ENCODE results near the gene MARS1.
A peak's percentile ranks its signal among the peaks of the same experiment; 100 is the strongest.

MARS1 gene

DNA sequence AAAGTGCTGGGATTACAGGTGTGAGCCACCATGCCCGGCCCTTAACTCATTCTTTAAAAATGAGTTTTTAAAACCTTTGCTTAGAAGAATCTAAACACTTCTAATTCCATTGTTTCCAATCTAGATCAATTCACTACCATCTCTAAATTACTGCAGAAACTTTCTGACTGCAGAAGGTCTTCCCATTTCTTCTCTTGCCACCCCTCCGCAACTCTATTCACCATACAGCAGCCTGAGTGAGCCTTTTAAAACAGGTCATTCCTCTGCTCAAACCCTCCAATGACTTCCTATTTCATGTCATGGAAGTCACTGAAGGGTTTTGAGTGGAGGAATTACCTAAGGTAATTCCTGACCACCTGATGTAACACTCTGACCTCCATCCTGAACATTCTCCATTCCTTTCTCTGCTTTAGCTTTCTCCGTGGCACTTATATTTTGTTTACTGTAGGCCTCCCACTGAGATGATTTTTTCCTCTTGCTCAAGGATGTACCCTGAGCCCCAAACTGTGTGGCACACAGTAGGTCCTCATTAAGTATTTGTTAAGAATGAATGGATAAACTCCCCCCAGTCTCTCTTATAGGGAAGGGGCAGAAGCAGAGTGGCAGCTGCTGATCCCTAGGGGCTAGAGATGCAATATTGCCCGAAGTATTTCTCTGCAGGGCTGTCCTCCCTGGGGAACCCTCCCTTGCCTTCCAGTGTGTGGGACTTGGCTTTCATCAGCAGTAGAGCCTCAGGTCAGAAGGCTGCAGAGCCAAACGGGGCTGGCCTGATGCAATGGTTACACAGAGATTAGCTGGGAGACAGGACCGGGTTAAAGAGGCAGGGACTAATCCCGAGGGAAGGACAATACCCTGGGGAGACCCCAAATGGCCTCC, 31.3 kb downstream of the MARS1 start:
- no peak for DNase-seq

DNA sequence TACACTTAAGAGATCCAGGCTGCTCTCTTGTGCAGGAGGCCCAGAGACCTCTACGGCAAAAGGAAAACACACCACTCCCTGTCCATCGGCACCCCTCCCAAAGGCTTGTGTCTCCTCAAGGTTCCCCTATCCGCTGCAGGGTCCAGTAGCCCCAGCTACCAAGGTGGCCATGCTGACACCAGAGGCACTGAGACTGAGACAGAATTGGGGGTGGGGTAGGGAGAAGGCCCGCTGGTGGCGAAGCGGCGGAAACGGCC, 31.9 kb downstream of the MARS1 start:
- peak; percentile 24 for DNase-seq

DNA sequence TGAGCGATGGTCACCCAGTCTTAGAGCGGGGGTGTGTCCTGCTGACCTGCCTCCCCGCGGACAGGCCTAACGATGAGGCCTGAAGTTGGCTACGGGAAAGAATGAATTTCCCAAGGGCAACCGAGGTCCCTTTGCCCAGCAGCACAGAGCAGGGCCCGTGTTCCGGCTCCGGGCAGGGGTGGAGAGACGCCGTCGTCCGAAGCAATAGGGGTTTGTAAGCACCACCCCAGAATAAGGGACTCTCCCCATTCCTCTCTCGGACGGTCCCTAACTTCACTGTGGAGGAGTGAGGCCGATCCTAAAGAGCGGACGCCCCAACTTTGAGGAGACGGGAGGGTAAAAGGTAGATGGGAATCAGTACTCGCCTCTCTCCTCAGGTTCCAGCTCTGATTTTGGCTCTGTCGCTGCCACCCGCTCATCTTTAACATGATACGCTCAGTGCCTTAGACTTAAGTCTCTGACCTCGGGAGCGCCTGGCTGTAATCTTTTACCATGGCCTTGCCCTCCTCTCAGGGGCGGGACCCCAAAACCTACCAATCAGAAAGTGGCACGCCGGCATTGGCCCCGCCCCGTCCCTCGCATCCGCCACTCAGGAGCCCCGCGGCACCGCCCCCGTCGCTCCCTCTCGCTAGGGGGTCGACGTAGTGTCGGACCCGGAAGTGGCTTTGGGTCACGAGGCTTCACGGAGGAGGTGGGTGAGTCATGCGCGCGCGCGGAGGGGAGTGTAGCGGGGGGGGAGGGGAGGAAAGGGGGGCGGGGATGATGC, 32.4 kb downstream of the MARS1 start, which contains the start of gene DDIT3:
DDIT3 (minus strand) TSS at position 462 of the 766 bp plus-strand sequence. CDS start 3,108 bp downstream, outside the sequence.
- peak; percentile 100 for DNase-seq

DNA sequence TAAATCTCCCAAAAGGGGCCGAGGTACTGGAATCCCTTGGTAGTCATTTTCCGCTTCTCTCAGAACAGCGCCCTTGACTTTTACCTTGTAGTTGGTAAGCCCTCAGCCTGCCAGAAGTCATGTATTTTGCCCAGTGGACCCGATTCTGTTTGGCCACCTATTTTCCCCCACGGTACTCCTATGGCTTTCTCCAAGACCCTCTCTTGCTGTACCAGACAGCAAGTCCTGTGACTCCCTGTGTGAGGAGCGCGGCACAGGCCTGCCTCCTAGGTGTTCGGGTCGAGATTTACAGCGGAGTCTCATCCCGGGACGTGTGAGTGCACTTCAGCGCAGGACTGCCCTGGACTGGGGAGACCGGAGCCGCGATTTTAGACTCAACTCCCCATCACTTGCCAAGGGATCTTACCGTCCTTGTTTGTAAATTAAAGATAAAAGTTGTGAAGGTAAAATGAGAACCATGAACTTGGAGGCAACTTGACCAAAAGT, 33.7 kb downstream of the MARS1 start:
- DNase-seq: peak; percentile 30

DNA sequence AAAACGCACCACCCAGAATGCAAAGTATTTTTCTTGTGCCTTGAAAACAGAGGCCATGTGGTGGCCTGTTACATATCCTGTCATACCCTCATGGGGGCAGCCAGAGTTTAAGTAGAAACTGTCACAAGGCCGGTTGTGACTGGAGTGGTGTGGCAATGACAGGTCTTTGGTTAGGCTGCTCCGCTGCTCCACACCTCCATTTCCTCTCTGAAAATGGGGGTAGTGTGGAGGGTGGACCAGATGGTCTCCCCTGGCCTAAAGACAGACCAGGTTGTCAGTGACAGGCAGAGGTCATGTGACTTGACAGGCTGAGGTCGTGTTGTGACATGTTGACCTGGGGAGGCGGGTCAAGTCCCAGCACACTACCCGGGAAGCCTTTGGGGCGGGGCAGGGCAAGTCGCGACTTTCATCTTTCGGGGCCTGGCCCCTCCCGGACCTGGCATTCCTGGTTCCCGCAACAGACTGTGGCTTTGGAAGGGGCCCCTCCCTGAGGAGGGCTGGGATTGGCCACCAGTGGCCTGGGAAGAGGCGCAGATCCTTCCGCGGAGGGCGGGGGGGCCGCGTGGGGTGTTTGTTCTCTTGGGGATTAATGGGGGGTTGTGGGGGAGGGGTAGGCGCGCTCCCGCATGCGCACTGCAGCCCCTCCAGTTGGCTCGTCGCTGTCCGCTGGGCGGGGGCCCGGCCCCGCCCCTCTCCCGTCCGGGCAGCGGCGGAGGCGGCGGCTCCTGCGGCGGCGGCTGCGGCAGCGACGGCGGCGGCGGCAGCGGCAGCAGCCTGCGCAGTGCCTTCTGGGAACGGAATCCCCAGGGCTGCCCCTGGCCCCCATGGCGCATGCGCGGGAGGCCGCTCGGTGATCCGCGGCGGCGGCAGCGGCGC, 34.4 kb downstream of the MARS1 start, which contains the start of gene MBD6:
MBD6 (plus strand) TSS at position 814 of the 876 bp plus-strand sequence. CDS start 1,480 bp downstream, outside the sequence.
- peak; percentile 94 for DNase-seq

DNA sequence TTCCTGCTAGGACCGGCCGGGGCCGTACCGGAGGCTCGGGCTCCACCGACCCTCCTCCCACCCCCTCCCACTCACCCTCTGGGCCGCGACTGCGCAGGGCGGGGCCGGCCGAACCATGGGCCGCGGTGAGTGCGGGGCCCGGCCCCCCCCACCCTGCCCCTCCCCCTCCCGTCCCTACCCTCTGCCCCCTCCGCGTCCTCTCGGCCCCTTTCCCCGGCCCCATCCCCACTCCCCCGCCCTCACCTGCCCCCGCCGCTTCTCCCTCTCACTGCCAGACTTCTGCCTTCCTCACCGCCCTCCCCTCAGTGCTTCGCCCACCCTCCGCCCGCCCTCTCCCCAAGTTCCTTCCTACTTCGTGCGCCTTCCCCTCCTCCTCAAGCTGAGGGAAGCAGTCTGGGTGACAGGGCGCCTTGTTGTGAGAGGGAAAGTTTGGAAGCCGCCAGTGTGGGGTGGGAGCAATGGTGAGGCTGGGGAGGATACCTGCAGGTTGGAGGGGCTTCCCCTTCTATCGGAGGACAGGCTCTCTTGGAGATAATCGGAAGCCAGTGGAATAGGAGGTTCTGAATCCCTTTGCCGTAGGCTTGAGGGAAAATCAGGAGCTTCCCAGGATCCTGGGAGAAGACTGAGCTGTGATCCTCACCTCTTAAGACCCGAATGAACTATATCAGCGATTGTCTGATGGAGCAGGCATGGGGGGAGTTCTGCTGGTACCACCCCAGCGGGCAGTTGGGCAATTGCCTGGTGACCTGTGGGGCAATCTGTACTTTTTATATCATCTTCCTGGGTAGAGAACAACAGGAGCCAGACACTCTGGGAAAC, 35.2 kb downstream of the MARS1 start:
- peak; percentile 68 for DNase-seq

DNA sequence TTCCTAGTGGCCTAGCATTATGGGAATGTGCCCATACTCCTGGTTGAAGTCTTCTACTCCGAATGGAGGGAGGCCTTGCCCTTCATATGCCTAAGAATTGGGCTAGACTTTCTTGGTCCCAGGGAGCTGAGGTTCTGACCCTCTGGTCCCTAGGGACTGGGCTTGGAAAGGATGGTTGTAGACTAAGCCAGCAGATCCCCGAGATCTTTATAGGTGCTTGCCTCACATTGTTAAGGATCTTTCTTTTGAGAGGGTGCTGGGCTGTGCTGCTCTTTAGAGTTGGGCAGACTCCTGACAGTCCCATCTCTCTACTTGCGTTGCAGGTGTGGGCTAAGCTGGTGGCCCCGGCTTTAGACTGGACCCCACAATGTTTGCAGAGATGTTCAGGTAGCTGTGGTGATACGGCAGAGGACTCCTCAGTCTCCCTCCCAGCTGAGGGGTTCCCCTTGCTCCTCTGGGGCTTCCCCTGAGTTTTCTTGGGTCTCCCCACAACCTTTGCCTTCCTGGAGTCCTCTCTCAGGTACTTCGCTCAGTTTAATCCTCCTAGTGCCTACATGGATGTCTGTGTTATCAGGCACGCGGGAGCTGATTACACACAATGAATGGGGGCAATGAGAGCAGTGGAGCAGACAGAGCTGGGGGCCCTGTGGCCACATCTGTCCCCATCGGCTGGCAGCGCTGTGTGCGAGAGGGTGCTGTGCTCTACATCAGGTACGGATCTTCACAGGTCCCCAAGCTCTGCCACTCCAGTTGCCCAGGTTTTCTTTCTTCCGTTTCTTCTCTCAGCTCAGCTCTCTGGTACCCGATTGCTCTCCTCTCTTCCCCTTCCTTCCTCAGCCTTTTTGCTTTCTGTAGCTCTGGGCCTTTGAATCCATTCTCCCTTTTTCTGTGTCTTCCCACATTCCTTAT, 36.1 kb downstream of the MARS1 start:
- no peak for DNase-seq

DNA sequence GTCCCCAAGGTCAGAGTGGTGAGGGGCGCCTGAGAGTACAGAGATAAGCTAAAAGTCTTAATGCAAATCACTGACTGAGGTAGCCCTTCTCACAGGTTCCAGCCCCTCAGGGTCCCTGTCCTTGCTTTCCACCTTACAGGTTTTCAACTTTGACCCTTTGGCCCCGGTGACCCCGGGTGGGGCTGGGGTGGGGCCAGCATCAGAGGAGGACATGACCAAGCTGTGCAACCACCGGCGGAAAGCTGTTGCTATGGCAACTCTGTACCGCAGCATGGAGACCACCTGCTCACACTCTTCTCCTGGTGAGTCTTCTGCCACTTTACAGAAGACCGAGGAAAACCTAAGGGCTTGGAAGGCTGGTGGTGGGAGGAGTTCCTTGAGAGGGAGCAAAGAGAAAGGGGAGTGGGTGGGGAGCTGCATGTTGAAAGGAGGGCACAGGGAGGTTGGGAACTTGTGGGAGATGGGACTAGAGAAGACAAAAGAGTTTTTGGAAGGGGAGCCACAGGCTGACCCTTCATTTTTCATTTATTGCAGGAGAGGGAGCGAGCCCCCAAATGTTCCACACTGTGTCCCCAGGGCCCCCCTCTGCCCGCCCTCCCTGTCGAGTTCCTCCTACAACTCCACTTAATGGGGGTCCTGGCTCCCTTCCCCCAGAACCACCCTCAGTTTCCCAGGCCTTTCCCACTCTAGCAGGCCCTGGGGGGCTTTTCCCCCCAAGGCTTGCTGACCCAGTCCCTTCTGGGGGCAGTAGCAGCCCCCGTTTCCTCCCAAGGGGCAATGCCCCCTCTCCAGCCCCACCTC, 37.1 kb downstream of the MARS1 start:
- no peak for DNase-seq

DNA sequence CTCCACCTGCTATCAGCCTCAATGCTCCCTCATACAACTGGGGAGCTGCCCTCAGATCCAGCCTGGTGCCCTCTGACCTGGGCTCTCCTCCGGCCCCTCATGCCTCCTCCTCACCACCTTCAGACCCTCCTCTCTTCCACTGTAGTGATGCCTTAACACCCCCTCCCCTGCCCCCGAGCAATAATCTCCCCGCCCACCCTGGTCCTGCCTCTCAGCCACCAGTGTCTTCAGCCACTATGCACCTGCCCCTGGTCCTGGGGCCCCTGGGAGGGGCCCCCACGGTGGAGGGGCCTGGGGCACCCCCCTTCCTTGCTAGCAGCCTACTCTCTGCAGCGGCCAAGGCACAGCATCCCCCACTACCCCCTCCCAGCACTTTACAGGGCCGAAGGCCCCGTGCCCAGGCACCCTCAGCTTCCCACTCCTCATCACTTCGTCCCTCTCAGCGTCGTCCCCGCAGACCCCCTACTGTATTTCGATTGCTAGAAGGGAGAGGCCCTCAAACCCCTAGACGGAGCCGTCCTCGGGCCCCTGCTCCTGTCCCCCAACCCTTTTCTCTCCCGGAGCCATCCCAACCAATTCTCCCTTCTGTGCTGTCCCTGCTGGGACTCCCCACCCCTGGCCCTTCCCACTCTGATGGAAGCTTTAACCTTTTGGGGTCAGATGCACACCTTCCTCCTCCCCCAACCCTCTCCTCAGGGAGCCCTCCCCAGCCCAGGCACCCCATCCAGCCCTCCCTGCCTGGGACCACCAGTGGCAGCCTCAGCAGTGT, 37.9 kb downstream of the MARS1 start:
- DNase-seq: no peak

DNA sequence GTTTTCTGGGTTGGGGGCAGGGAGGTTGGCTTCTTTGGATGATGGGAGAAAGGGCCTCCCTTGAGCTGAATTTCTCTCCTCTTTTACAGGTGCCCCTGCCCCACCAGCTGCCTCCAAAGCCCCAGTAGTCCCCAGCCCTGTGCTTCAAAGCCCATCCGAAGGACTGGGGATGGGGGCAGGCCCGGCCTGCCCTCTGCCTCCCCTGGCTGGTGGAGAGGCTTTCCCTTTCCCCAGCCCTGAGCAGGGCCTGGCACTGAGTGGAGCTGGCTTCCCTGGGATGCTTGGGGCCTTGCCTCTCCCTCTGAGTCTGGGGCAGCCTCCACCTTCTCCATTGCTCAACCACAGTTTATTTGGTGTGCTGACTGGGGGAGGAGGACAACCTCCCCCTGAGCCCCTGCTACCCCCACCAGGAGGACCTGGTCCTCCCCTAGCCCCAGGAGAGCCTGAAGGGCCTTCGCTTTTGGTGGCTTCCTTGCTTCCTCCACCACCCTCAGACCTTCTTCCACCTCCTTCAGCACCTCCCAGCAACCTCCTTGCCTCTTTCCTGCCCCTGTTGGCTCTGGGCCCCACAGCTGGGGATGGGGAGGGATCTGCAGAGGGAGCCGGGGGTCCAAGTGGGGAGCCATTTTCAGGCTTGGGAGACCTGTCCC, 38.7 kb downstream of the MARS1 start:
- no peak for DNase-seq

DNA sequence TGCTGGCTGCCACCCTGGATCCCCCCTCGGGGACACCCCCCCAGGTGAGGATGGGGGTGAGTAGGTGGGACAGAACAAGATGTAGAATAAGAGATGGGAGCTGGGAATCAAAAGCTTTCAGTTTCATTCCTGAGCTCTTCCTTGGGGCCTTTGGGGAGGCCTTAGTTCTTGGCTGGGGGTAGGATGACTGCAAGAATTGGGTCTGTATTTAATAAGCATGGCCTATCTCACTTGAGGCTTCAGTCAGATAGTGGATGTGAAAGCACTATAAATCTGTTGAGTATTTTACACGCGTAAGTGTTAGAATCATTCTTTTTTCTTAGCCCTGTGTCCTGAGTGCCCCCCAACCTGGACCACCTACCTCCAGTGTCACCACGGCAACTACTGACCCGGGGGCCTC, 39.3 kb downstream of the MARS1 start:
- no peak for DNase-seq

DNA sequence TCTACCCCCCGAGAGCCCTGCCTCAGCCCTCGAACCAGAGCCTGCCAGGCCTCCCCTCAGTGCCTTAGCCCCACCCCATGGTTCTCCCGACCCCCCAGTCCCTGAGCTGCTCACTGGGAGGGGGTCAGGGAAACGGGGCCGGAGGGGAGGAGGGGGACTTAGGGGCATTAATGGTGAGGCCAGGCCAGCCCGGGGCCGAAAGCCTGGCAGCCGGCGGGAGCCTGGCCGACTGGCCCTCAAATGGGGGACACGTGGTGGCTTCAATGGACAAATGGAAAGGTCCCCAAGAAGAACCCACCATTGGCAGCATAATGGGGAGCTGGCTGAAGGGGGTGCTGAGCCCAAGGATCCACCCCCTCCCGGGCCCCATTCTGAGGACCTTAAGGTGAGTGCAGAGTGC, 40.3 kb downstream of the MARS1 start:
- DNase-seq: no peak

DNA sequence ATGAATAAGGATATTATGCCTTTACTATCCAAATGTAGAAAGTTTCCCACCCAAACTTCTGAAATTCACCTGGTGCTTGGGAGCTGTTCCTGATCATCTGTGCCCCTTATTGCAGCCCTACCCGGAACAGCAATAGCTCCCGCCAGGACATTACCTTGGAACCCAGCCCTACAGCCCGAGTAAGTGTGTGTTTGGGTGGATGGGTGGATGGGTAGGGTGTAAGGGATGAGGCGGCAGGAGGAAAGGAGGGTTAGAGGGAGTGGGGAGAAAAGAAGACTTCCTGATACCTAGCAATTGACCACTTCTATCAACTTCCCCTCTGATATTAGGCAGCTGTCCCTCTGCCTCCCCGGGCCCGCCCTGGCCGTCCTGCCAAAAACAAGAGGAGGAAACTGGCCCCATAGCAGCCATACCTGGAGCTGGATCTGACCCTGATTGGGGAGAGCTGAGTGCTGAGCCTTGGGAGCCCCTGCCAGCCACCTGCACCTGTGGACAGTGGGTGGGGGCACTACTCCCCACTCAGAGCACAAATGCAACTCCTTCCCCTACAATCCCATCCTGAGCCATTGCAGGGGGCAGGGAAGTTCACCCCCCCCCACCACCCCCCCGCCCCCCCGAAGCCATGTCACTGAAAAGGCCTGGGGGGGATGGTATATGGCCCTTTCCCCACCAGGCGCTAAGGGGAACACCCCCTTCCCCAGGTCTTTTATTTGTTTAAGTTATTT, 41.1 kb downstream of the MARS1 start:
- DNase-seq: no peak

DNA sequence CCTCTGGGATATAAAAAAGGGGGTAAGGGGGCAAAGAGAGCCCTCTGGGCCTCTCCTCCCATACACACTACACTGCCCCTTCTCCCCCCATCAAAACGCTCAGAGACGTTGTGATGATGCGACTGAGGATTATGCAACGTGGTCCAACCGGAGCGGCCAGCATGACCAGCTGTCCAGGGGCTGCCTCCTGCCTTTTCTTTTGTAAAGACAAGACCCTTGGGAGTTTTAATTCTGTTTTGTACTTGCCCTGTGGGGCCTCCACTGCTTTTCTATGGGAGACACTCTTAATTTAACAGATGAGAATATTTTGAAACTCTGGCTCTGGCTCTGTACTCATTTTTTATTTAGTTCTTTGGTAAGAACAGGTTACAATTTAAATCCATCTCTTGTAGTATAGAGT, 42.0 kb downstream of the MARS1 start:
- DNase-seq: no peak

DNA sequence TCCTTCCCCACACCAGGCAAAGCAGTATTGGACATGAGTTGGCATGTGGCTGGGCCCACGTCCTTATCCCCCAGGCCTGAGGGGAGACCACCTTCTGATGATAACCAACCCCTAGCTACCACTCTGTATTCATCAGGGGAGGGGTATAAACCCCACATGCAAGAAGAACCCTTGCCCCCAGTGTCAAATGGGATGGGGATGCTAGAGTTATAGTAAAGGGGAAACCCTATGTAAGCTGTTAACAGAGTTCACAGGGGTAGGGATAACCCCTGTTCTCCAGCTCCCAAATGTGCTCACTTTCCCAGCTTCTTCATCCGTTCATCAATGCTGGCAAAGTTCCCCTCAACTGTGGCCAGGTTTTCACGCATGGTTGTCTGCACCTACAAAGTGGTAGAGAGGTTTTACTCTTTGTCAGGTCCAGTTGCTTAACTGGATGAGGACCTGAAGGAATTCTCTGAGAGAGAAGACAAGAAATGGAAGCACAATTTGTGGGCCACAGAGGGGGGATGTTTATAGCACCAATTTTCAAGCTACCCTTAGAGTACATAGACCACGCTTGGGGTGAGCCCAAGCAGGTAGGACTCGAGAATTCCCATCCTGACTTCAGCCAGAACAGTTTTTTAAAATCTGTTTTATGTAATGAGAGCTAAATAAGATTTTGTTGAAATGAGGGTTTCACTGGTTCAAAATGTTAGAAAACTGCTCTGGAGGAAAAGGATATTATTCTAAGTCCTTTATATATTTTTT, 42.7 kb downstream of the MARS1 start:
- no peak for DNase-seq

DNA sequence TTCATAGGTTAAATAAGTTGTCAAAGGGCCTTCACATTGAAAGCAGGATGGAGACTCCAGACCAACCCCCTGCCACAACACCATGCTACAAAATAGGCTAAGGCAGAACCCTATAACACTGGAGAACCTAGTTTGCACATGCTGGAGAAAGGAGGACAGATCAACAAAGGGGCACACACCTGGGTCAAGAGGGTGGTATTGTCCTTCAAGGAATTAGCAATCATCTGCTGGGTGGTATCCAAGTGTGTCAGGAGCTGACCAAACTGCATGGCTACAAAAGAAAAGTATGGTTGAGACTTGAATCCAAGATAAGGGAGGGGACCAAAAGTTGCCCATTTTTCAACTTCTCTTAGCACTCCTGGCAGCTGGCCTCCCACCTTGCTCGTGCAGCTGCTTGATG, 44.0 kb downstream of the MARS1 start:
- no peak for DNase-seq

DNA sequence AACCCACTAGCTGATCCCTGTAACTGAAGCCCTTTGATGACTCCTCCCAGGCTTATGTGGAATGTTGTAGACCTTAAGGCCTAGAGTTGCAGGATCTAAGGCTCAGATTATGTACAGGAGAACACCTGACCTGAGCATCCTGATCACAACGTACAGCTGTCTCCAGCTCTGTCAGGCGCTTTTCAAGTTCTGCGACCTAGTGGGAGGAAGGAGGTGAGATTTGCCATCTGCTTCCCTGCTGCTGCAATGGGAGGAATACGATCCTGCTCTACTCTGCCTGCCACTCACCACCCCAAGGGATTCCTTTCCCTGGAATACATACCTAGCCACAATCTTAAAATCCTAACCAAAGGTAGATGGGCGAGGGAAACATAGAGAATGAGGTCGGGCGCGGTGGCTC, 45.2 kb downstream of the MARS1 start:
- no peak for DNase-seq
